ENCODE data around the gene LAYN.

The LAYN gene

DNA sequence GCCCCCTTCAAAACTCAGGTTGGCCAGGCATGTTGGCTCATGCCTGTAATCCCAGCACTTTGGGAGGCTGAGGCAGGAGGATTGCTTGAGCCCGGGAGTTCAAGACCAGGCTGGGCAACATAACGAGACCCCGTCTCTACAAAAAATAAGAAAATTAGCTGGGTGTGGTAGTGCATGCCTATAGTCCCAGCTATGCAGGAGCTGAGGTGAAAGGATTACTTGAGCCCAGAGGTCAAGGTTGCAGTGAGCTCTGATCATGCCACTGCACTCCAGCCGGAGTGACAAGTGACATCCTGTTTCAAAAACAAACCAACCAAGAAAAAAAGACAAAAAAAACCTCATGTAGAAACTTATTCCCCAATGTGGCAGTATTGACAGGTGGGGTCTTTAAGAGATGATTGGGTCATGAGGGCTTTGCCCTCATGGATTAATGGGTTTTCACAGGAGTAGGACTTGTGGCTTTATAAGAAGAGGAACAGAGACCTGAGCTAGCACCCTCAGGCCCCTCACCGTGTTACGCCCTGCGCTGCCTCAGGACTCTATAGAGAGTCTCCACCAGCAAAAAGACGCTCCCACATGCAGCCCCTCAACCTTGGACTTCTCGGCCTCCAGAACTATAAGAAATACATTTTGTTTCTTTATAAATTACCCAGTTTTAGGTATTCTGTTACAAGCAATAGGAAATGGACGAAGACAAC is 22.3 kb downstream of the LAYN start:
- DNase-seq = no peak

DNA sequence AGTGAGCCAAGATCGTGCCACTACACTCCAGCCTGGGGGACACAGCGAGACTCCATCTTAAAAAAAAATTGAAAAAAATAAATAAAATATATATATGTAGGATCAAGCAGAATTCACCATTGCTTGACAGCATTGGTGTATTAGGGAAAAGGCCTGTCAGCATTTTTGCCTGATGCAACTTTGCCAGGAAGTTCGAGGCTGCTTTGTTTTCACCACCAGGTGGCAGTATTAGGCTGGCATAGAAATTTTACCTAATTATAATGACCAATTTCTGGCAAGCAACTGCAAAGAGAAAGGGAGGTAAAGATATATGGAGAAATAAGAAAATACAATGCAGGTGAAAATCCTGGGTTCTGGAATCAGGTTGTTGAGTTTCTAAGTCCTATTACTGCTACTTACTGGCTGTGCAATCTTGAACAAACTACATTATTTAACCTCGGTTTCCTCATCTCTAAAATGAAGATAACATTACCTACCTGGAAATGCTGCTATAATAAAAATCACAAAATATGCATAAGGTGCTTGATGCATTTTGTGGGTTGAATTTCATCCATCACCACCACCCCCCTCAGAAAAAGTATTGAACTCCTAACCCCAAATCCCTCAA is 24.7 kb downstream of the LAYN start:
- DNase-seq = peak; percentile 77

DNA sequence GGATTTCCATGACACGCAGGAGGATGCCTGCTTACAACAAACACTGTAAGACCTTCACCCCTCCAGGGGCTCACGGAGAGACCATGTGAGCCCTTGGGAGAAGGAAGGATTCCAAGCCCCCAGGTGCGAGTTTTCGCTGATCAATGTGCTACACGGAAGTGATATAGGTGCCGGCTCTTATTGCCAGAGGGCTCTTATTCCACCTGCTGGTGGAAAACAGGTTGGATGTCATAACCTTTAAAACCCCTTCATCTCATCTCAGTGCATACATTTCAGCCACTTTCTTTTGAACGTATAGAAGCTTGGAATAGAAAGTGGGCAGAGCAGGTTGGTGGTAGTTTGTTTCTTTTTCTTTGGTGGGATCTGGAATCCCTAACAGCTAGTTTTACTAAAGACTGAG is 25.8 kb downstream of the LAYN start:
- no peak for DNase-seq

DNA sequence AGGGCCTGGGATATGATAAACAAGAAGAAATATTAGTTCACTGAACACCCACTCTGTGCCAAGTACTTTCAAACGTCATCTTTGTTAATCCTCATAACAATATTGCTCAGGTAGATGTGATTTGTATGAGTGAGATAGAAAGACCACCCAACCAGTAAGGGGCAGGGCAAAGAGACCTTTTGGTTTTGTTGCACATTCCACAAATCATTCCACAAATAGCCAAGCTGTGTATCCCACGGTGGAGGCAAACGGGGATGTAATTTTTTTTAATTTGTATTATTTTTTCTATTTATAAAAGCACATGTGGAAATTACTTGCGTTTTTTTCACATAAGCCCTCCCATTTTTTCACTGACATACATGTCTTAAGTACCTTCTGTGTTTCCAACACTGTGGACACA is 29.0 kb downstream of the LAYN start:
- DNase-seq = no peak

DNA sequence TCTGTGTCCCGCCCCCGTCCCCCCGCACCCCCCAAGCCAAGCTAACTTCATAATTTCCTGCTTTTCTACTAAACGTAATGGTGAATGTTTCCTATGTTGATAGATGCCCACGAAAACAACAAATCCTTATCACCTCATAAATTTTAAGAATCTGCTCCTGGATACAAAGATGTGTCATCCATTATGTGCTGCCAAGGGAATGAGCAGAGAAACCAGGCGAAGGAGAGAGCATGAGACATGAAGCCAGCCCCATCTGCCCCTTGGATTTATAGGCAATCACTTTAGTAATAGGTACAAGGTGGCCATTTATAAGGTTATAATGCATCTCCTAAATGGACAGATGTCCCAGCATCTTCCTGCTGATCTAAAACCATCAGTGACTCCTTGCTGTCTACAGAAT is 30.3 kb downstream of the LAYN start:
- DNase-seq = no peak

DNA sequence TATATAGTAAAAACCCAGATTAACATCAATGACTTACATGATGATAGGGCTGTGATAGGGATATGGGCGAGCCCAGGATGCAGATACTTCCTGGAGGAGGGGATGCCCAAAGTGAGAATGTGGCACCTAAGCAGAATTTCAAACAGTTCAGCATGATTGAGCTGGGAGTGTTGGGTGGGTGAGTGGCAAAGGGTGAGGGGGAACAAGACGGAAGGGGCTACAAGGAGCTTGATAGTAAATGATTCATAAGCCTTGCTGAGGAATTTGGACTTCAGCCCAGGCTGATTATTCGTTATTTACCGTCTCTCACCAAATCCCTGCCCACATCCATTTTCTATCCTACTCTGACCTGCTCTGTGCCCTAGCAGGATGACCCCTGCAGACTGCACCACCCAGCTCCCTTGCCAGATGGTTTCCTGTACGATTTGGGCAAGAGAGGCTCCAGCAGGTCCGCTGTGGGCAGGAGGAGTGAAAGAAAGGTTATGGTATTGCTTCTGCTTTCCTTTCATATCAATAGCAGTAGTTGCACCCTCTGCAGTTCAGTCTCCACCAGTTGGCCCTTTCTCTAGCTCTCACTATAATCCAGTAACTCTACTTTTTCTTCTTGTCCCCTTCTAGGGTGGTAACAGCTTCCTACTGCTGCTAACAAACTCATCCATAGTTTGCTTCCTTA is 31.4 kb downstream of the LAYN start:
- DNase-seq = no peak

DNA sequence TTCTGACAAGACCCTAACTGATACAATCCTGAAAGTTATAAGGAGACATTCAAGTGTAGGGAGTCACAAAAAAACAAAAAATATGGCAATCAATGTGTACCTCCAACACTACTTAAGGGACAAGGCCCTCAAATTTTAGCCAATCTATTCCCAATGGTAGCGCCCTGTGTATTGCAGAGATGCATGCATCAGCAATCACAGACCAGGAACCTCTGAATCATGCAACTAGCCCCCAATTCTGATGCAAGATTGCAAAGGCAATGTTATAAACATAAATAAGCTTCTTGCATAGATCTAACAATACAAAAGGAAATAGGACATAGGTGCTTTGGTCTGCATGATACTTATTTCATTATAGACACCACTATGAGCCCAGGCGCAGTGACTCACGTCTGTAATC is 32.1 kb downstream of the LAYN start:
- no peak for DNase-seq

DNA sequence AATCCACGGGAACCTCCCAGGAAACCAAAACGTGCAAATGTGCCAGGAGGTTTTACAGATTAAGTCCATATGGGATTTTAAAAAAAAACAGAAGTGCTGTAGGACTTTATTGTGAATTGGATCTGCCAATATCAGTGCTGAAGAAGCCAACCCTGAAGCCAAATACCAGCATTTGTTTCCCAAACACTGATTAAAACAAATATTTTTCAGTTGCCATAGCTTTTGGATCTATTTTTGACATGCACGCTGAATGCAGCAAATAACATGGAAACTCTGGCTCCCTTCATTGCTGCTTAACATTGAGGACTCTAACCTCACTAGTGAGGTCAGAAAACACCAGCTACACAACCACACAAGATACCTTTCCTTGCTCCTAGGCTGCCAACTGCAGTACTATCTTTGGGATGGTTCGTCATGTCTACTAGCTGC is 33.3 kb downstream of the LAYN start:
- no peak for DNase-seq

DNA sequence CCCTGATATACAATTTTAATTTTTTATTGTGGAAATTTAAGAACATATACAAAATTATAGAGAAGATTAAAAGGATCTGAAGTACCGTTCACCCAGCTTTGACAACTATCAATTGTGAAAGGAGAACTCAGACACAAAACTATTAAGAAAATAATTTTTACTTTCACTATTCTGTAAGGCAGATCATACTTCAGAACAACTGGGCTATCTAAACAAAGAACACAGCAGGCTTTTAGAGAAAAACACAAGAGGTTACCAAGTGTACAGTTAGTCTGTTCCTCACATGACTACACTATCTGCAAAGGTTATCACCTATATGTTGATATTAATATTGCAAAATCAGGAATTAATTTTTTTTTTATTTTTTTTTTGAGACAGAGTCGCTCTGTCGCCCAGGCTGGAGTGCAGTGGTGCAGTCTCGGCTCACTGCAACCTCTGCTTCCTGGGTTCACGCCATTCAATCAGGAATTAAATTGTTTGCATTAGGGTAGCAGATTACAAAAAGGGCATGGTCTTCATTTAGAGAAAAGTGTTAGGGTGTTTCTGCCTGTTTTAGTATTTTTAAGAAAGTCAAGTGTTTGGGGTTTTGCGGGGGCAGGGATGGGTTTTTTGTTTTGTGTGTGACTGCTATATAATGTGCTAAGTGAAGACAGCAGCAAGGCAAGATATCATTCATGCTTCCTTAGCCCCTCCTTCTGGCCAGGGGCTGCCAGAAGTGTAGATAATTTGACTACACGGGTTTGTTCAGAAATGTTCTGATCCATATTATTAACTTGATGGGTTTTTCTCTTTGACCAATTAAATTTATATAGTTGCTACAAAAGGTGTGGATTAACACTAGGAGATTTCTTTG is 34.1 kb downstream of the LAYN start:
- DNase-seq = no peak

DNA sequence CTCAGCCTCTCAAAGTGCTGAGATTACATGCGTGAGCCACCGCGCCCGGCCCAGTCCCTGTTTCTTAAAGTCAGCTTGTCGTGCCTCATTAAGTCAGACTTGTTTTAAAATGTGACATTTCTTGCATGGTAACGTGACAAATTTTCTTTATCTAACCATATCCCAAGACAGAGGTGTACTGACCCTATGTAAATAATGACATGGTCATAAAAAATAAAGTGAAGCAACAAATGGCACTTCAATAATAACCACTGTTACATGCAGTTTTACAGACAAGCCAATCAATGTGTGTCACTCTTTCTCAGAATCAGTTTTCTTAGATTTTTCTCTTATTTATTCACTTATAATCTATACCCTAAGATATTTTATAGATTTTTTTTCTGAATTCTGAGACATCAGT is 35.2 kb downstream of the LAYN start:
- no peak for DNase-seq

DNA sequence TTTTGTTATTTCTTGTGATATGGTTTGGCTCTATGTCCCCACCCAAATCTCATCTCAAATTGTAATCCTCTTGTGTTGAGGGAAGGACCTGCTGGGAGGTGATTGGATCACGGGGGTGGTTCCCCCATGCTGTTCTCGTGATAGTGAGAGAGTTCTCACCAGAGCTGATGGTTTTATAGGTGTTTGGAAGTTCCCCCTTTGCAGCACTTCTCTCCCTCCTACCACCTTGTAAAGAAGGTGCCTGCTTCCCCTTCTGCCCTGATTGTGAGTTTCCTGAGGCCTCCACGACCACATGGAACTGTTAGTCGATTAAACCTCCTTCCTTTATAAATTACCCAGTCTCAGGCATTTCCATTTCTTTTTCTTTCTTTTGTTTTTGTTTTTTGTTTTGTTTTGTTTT is 37.3 kb downstream of the LAYN start:
- no peak for DNase-seq

DNA sequence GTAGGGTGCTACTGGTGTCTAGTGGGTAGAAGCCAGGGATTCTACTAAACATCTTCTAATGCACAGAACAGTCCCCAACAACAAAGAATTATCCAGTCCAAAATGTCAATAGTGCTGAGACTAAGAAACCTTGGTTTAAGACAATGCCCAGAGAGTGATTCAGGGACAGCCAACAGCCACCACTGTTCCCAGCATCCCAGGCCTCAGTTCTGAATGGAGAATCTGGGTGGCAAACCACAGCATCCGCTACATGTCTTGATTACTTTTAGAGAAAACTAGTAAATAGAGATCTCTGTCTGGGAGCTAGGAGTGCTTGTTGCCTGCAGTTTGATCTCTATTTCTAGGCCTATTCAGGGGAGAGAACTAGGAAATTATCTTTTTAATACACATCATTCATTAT is 40.8 kb downstream of the LAYN start:
- no peak for DNase-seq

DNA sequence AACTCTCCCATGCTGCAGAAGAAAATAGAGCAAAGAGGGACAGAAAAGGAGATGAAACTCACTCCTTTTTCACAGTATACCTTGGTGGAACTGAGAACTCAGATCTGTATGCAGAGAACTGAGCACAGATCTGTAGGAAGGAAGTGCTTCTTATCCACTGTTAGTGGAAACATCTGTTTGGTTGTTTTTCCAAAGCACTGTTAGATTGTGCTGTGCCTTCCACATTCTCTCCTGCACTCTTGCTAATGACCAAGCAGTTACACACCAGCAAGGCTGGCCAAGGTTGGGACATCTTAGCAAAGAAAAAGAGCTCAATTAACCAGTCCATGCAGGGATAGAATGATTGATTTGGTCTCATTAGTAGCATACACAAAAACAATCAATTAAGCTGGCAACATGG is 41.6 kb downstream of the LAYN start:
- DNase-seq = no peak

DNA sequence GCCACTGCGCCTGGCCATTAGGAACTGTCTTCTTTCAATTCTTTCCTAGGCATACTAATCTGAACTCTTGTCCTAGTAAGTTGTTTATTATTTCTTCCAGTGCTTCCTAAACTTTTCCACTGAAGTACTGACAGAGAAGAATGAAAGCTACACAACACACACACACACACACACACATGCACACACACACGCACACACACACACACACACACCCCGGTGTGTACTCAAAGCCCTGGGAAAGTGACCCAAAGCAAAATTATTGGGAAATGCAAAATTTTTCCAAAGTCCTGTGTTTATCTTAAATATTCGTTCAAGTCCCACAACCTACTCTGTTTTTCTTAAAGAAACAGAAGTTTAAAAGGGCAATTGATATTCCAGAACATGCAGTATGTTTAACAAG is 42.4 kb downstream of the LAYN start:
- DNase-seq = no peak

DNA sequence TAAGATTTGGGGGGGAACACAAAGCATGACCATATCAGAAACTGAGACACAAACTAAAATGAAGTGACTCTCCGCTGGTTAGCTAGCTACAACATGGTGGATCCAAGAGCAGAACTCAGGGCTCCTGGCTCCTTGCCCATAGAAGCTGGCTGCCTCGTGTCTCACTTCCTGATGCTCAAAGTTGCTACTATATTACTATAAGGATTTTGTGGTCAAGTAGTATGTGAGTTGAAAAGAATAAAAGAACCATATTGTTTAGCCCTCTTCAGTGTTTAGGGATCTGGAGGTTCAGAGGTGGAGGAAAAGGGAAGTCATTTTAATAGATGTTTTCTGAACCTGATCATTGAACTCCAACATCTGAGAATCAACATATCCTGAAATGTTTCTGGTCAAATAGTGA is 44.9 kb downstream of the LAYN start:
- DNase-seq = no peak

DNA sequence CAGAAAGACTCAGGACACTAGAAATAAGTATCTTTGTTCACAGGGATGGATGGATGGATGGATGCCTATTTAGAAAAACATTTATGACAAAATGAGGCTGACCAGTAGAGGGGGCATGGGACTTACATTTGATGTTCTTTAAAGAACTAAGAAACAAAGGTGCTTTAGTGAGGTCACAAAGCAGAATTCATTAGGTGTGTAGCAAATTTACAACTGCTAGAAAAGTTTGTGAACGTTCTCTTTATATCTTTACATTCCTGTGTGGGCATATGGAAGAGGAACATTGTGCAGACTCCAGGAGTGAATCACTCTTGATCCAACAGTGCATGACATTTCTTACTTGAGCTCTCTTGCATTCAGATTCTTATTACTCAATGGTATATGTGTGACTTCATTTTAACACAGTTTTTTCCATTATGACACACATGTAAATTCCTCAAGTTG is 45.9 kb downstream of the LAYN start:
- DNase-seq = peak; percentile 63

DNA sequence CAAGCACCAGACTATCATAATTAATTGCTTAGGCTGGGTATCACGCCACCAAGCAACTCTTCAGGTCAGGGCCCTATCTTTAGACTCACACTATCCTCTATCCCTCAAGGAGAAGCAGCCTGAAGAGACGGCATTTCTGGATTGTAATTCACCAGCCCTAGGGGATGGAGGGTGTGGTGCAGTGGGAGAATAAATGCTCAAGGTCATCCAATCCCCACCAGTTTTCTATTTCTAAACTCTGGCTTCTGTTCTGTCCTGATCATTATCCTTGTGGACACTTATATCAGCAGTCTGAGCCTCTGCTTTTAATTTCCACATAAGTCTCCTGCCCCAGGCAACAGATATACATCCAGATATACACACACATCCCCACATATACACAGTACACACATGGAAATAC is 48.6 kb downstream of the LAYN start:
- DNase-seq = no peak

DNA sequence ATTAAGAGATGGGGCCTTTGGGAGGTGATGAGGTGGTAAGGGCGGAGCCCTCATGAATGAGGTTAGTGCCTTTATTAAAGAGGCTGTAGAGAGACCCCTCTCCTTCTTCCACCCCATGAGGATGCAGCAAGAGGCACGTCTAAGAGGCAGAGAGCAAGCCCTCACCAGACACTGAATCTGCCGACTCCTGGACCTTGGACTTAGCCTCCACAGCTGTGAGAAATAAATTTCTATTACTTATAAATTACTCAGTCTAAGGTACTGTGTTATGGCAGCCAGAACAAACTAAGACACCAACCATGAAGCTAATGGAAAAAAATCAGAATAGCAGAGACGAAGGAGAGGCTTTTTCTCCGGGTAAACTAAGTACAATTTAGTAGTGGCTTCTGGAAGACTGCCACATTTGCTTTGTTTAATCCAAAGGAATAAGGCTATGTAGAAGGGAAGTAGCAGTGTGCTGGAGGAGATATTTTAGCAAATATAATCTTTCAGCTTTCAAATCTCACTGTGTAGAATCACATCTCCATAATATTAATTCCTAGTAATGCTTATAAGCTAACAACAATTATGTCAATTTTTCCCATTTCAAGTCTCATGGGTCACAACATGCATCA is 49.5 kb downstream of the LAYN start:
- no peak for DNase-seq

DNA sequence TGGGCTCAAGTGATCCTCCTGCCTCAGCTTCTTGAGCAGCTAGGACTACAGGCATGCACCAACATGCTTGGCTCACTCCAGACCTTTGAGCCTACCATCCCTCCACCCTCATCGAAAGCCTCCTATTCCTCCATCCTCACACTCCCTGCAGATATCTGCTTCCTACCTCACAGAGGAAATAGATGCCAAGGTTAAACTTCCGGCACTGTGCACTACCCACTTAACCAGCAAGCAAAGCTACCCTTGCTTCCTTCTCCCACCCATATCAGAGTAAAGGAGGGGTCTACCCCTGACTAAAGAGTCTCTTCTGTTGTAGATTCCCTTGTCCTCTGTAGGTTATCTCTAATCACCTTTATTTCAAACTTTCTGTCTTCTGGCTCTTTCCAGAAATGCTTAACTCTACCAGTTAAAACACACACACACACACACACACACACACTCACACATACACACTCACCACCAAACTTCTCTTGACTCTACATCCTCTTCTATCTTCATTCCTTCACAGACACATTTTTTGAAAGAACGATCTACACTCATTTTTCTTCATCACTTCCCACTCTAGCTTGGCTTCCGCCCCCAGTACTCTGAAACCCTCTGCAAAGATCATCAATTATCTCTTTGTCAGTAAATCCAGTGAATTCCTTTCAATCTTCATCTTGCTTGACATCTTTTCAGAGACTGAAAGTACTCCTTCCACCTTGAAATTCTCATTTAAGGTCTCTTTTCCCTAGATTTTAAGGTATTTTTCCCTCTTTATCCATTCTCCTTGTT is 50.9 kb downstream of the LAYN start:
- no peak for DNase-seq

DNA sequence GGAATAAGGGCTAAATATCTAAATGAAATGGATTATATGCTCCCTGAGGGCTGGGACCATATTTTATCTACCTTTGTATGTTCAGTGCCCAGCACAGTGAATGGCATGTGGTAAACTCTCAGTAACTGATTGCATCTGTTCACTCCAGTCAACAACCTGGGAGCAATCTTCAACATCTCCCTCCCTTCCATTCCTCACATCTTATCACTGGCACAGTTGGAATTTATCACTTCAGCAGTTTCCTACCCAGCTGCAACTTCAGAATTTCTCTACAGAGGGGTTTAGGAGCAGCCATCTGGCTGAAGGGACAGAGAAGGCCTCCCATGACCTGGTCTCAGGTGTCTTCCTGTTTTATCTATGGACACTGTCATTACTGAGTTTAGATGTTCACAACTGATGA is 52.0 kb downstream of the LAYN start:
- DNase-seq = no peak

DNA sequence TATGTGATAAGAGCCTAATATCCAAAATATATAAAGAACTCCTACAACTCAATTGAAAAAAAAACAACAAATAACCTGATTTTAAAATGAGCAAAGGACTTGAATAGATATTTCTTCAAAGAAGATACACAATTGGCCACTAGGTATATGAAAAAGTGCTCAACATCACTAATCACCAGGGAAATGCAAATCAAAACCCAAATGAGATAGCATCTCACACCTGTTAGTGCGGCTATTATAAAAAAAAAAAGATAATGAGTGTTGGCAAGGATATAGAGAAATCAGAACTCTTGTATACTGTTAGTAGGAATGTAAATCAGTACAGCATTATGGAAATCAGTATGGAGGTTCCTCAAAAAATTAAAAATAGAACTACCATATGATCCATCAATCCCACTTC is 55.8 kb downstream of the LAYN start:
- DNase-seq = no peak

DNA sequence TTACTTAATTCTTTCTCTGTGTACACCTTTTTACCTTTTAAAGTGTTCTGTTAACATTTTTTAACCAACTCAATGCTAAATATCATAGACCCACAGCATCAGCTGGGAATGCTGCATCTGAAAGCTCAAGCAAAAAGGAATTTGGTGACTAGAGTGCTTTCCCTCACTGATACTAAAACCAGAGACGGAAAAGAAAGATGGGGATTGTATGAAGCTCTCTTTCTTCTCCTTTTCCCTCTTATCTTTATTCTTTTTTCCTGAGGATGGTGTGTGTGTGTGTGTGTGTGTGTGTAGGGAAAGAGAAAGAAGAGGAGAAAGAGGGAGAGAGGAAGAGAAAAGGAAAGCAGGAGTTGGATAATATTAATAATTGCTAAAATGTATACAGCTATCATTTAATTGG is 57.6 kb downstream of the LAYN start:
- no peak for DNase-seq
